Measurements from ENCODE around the gene ANKRD63. TPM values are rescaled to one million over a fixed set of nuclear protein-coding genes. Genes with fewer than 3 reads are reported as not detected.

ANKRD63 gene
- total and polyA plus RNA-seq, 4 donors, result not detected

DNA sequence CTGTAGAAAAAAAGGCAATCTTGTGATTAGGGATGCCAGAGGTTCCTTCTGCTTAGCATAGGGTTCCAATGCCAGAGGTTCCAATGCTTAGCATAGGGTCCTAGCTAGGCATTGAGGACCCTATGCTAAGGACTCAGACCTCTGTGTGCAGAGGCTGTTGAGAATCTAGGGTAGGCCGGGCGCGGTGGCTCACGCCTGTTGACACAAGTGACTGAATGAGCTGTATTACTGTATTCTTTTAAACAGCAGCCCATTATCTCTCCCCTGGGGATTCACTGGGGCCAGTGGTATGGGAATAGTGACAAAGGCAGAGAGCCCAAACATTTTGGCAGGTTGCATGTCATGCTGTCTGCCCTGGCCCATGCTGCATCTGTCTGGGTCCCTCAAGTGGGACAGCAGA, 27.8 kb downstream of the ANKRD63 start:
- Histone ChIP-seq H3K4me3 (ENCODE audit: low read length in 2 of 2) (no peak overlapping the region), H3K36me3 (ENCODE audit: control insufficient read depth in 1 of 2, insufficient read depth in 2 of 2, low read length in 1 of 2) (no peaks in the 10 kb centered on the region), H3K27me3 (ENCODE audit: control insufficient read depth in 1 of 2, insufficient read depth in 2 of 2, low read length in 1 of 2) (no peaks in the 10 kb centered on the region), H3K27ac (ENCODE audit: low read depth in 1 of 2, low read length in 2 of 2) (no peak overlapping the region), H3K4me1 (ENCODE audit: control insufficient read depth in 1 of 2, insufficient read depth in 2 of 2, low read length in 2 of 2) (no peaks in the 10 kb centered on the region), H3K9me3 (ENCODE audit: control insufficient read depth, low read length) (no peaks in the 10 kb centered on the region)
- ATAC-seq (ENCODE audit: low FRiP score) (no peak), DNase-seq (no peak)
- intact Hi-C loops (cut with DNase I), result loop anchor here in 1 of 2 donors (10.0 kb wide), 1 partner anchor 60 kb away; no protein-coding TSS in a partner anchor
- 94 to 97% methylated on average over 4 of the region's 4 CpGs for WGBS, 2 donors

DNA sequence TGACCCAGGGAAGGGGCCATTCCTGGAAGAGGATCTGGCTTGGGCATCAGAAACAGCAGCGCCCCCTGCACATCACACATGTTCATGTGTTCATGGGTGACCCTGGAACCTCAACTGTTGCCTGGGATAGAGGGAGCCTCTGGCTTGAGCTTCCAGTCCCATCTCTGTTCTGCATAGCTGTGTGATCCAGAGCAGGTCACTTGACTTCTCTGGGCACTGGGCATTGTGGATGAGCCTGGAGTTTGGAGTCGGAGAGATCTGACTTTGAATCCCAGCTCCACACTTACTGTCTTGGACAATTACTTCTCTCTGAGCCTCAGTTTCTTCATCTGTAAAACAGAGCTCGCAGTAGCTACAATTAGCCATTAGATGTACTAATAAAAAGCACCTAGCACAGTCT, 28.4 kb downstream of the ANKRD63 start:
- Histone ChIP-seq H3K9me3 (ENCODE audit: control insufficient read depth, low read length) (no peaks in the 10 kb centered on the region), H3K27me3 (ENCODE audit: control insufficient read depth in 1 of 2, insufficient read depth in 2 of 2, low read length in 1 of 2) (no peaks in the 10 kb centered on the region), H3K4me3 (ENCODE audit: low read length in 2 of 2) (no peak overlapping the region), H3K4me1 (ENCODE audit: control insufficient read depth in 1 of 2, insufficient read depth in 2 of 2, low read length in 2 of 2) (no peaks in the 10 kb centered on the region), H3K27ac (ENCODE audit: low read depth in 1 of 2, low read length in 2 of 2) (no peak overlapping the region), H3K36me3 (ENCODE audit: control insufficient read depth in 1 of 2, insufficient read depth in 2 of 2, low read length in 1 of 2) (no peaks in the 10 kb centered on the region)
- DNase-seq, result peak in 1 of 2 donors; percentile 37
- intact Hi-C loops (cut with DNase I), result loop anchor here in 1 of 2 donors (10.0 kb wide), 1 partner anchor 60 kb away; no protein-coding TSS in a partner anchor
- WGBS, 2 donors, result 98 to 100% methylated on average over 3 of the region's 3 CpGs
- ATAC-seq (ENCODE audit: low FRiP score), result no peak

GRCh38 chr15:40253167-40253790, 29.6 kb downstream of the ANKRD63 start:
- Histone ChIP-seq H3K9me3 (ENCODE audit: control insufficient read depth, low read length) (no peaks in the 10 kb centered on the region), H3K4me3 (ENCODE audit: low read length in 2 of 2) (peak overlapping the region; percentile 3 to 48), H3K27ac (ENCODE audit: low read depth in 1 of 2, low read length in 2 of 2) (no peak overlapping the region), H3K36me3 (ENCODE audit: control insufficient read depth in 1 of 2, insufficient read depth in 2 of 2, low read length in 1 of 2) (no peaks in the 10 kb centered on the region), H3K4me1 (ENCODE audit: control insufficient read depth in 1 of 2, insufficient read depth in 2 of 2, low read length in 2 of 2) (no peaks in the 10 kb centered on the region), H3K27me3 (ENCODE audit: control insufficient read depth in 1 of 2, insufficient read depth in 2 of 2, low read length in 1 of 2) (no peaks in the 10 kb centered on the region)
- DNase-seq, result peak in 1 of 2 donors; percentile 32
- intact Hi-C loops (cut with DNase I), result loop anchor here in 1 of 2 donors (10.0 kb wide), 1 partner anchor 62 kb away; no protein-coding TSS in a partner anchor
- no peak for ATAC-seq (ENCODE audit: low FRiP score)
- WGBS, 2 donors, result 44% methylated on average over 28 of the region's 28 CpGs

DNA sequence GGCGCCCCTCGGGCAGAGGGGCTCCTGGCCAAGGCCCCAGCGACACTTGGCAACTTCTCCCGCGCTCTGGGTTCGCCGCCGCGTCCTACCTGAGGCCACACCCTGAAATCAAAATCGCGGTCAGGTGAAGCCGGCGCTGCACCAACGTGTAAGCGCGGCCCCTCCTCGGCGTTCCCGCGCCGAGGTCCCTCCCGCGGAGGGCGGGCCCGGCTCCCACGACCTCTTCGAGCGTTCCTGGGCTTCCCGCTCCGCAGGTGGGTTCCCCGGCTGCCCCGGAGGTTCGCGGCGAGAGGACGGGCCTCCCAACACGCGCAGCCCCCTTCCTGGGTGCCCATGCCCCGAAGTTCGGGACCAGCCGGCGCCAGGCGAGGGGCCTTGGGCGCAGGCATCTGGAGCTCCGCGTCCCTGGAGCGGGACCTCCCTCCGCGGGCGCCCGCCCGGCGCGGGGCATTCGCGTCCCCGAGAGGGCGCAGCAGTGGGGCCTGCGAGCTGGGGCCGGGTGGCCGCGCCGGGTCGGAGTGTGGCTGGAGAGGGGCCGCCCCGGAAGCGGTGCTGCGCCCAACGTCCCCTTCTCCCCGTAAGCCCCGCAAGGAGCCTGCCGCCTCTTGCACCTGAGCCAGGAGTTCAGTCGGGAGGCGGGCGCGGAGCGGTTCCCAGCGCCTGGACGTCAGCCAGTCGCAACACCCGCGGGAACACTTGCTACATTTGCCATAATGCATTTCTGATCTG, 30.3 kb downstream of the ANKRD63 start:
- ATAC-seq (ENCODE audit: low FRiP score) (peak; percentile 56), DNase-seq (peak; percentile 59 to 85)
- Histone ChIP-seq H3K27me3 (ENCODE audit: control insufficient read depth in 1 of 2, insufficient read depth in 2 of 2, low read length in 1 of 2) (no peaks in the 10 kb centered on the region), H3K4me3 (ENCODE audit: low read length in 2 of 2) (peak overlapping the region; percentile 3 to 48), H3K36me3 (ENCODE audit: control insufficient read depth in 1 of 2, insufficient read depth in 2 of 2, low read length in 1 of 2) (no peaks in the 10 kb centered on the region), H3K27ac (ENCODE audit: low read depth in 1 of 2, low read length in 2 of 2) (no peak overlapping the region), H3K4me1 (ENCODE audit: control insufficient read depth in 1 of 2, insufficient read depth in 2 of 2, low read length in 2 of 2) (no peaks in the 10 kb centered on the region), H3K9me3 (ENCODE audit: control insufficient read depth, low read length) (no peaks in the 10 kb centered on the region)
- 4 to 6% methylated on average over 71 to 82 of the region's 82 CpGs for WGBS, 2 donors
- intact Hi-C loops (cut with DNase I), result loop anchor here in 1 of 2 donors (10.0 kb wide), 1 partner anchor 62 kb away; no protein-coding TSS in a partner anchor

GRCh38 chr15:40252141-40252437, 30.8 kb downstream of the ANKRD63 start:
- 82 to 89% methylated on average over 22 to 27 of the region's 27 CpGs for WGBS, 2 donors
- peak; percentile 42 to 57 for DNase-seq
- no peak for ATAC-seq (ENCODE audit: low FRiP score)

GRCh38 chr15:40251486-40252140, 31.3 kb downstream of the ANKRD63 start:
- H3K9me3 ChIP-seq (ENCODE audit: control insufficient read depth, low read length), result no peaks in the 10 kb centered on the region
- H3K4me1 ChIP-seq (ENCODE audit: control insufficient read depth in 1 of 2, insufficient read depth in 2 of 2, low read length in 2 of 2), result no peaks in the 10 kb centered on the region
- no peaks in the 10 kb centered on the region for H3K36me3 ChIP-seq (ENCODE audit: control insufficient read depth in 1 of 2, insufficient read depth in 2 of 2, low read length in 1 of 2)
- DNase-seq (peak; percentile 37 to 55), ATAC-seq (ENCODE audit: low FRiP score) (no peak)
- no peaks in the 10 kb centered on the region for H3K27me3 ChIP-seq (ENCODE audit: control insufficient read depth in 1 of 2, insufficient read depth in 2 of 2, low read length in 1 of 2)
- intact Hi-C loops (cut with DNase I), result loop anchor here in 1 of 2 donors (10.0 kb wide), 1 partner anchor 63 kb away; no protein-coding TSS in a partner anchor
- no peak overlapping the region for H3K4me3 ChIP-seq (ENCODE audit: low read length in 2 of 2)
- H3K27ac ChIP-seq (ENCODE audit: low read depth in 1 of 2, low read length in 2 of 2), result no peak overlapping the region
- WGBS, 2 donors, result 82 to 86% methylated on average over 10 of the region's 10 CpGs

More at GRCh38 chr15:40252141-40252437, 30.8 kb downstream of the ANKRD63 start:
- Histone ChIP-seq H3K4me3 (ENCODE audit: low read length in 2 of 2) (no peak overlapping the region), H3K4me1 (ENCODE audit: control insufficient read depth in 1 of 2, insufficient read depth in 2 of 2, low read length in 2 of 2) (no peaks in the 10 kb centered on the region), H3K36me3 (ENCODE audit: control insufficient read depth in 1 of 2, insufficient read depth in 2 of 2, low read length in 1 of 2) (no peaks in the 10 kb centered on the region), H3K27ac (ENCODE audit: low read depth in 1 of 2, low read length in 2 of 2) (no peak overlapping the region), H3K27me3 (ENCODE audit: control insufficient read depth in 1 of 2, insufficient read depth in 2 of 2, low read length in 1 of 2) (no peaks in the 10 kb centered on the region), H3K9me3 (ENCODE audit: control insufficient read depth, low read length) (no peaks in the 10 kb centered on the region)
- intact Hi-C loops (cut with DNase I), result loop anchor here in 1 of 2 donors (10.0 kb wide), 1 partner anchor 63 kb away; no protein-coding TSS in a partner anchor

DNA sequence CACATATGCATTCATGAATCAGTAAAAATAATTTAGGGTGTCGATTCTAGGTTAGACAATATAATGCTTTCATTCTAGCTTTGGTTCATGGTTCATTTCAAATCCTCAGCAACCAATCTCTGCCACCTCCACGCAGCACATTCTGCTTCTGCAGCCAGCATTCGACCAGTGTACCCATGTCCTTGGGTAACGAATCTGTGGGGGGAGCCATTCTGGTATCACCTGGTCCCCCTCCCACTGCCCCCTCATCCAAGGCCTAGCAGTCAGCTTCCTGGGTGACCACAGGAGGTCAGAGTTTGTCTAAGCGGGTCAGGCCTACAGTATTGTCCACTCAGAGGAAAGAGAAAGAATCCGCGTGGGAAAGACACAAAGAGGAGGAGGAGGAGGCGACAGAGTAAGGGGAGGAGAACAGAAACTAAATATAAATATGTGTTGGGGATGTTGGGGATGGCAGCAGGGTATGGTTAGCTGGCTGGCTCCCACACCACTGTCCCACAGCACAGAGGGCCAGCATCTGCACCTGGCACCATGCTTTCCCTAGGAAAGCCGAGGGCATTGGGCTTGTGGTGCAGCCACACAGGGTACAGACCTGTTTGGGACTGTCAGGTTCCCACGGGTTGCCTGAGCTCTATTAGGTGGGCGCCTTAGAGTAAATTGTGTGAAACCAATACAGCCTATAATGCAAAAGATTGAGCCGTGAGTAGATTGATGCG, 31.9 kb downstream of the ANKRD63 start:
- Histone ChIP-seq H3K4me3 (ENCODE audit: low read length in 2 of 2) (no peak overlapping the region), H3K9me3 (ENCODE audit: control insufficient read depth, low read length) (no peaks in the 10 kb centered on the region), H3K27ac (ENCODE audit: low read depth in 1 of 2, low read length in 2 of 2) (no peak overlapping the region), H3K27me3 (ENCODE audit: control insufficient read depth in 1 of 2, insufficient read depth in 2 of 2, low read length in 1 of 2) (no peaks in the 10 kb centered on the region), H3K36me3 (ENCODE audit: control insufficient read depth in 1 of 2, insufficient read depth in 2 of 2, low read length in 1 of 2) (no peaks in the 10 kb centered on the region), H3K4me1 (ENCODE audit: control insufficient read depth in 1 of 2, insufficient read depth in 2 of 2, low read length in 2 of 2) (no peaks in the 10 kb centered on the region)
- DNase-seq (peak; percentile 12 to 22), ATAC-seq (ENCODE audit: low FRiP score) (no peak)
- intact Hi-C loops (cut with DNase I), result loop anchor here in 1 of 2 donors (10.0 kb wide), 1 partner anchor 64 kb away; no protein-coding TSS in a partner anchor
- 90 to 93% methylated on average over 13 of the region's 13 CpGs for WGBS, 2 donors

- H3K4me3 ChIP-seq (ENCODE audit: low read length in 2 of 2), result no peak overlapping the region
- peak in 1 of 2 donors; percentile 19 for DNase-seq
- H3K4me1 ChIP-seq (ENCODE audit: control insufficient read depth in 1 of 2, insufficient read depth in 2 of 2, low read length in 2 of 2), result no peaks in the 10 kb centered on the region
- no peaks in the 10 kb centered on the region for H3K36me3 ChIP-seq (ENCODE audit: control insufficient read depth in 1 of 2, insufficient read depth in 2 of 2, low read length in 1 of 2)
- no peaks in the 10 kb centered on the region for H3K9me3 ChIP-seq (ENCODE audit: control insufficient read depth, low read length)
- WGBS, 2 donors, result 96 to 97% methylated on average over 8 of the region's 8 CpGs
- no peak overlapping the region for H3K27ac ChIP-seq (ENCODE audit: low read depth in 1 of 2, low read length in 2 of 2)
- no peak for ATAC-seq (ENCODE audit: low FRiP score)
- intact Hi-C loops (cut with DNase I), result loop anchor here in 1 of 2 donors (10.0 kb wide), 1 partner anchor 65 kb away; no protein-coding TSS in a partner anchor
- H3K27me3 ChIP-seq (ENCODE audit: control insufficient read depth in 1 of 2, insufficient read depth in 2 of 2, low read length in 1 of 2), result no peaks in the 10 kb centered on the region
Observed at GRCh38 chr15:40250304-40250656, 32.6 kb downstream of the ANKRD63 start.

All from aorta (tissue), 5 donors.